Sigmoid colon (tissue), 7 donors: ENCODE results near the gene TANGO6. TPM values are rescaled to one million over a fixed set of nuclear protein-coding genes. Genes with fewer than 3 reads are reported as not detected.

Source experiments
- DNase-seq: peaks from one replicate; pipeline ENCODE4 v3.0.0-alpha.2; 2019
- H3K27ac ChIP-seq, 4 donors: fragments of 200-600 bp; sonication (generic); one replicate each; pipeline ENCODE4 v1.5.1; 2016 to 2019; ENCODE audit warnings: mild to moderate bottlenecking in 1 of 4
- H3K27me3 ChIP-seq, 3 donors: fragments of 200-600 bp; sonication (generic); one replicate each; pipeline ENCODE4 v1.5.1; 2019; ENCODE audit warnings: mild to moderate bottlenecking in 1 of 3
- H3K36me3 ChIP-seq, 4 donors: fragments of 200-600 bp; sonication (generic); one replicate each; pipeline ENCODE4 v1.5.1; 2016 to 2019
- H3K4me1 ChIP-seq, 4 donors: fragments of 200-600 bp; sonication (generic); one replicate each; pipeline ENCODE4 v1.5.1; 2017 to 2019
- H3K4me3 ChIP-seq, 4 donors: fragments of 200-600 bp; sonication (generic); one replicate each; pipeline ENCODE4 v1.5.1; 2017 to 2019; ENCODE audit warnings: mild to moderate bottlenecking in 2 of 4, moderate library complexity in 1 of 4
- H3K9me3 ChIP-seq, 4 donors: fragments of 200-600 bp in 3 of 4; sonication (generic) in 3 of 4; one replicate each; pipeline versions ENCODE4 v1.5.1 to v1.6.1; 2013 to 2019
- CTCF ChIP-seq, 4 experiments: fragments of 450-650 bp in 3 of 4; fragments of 200-600 bp in 1 of 4; IDR thresholded peaks; one replicate each; pipeline ENCODE4 v1.5.1; 2016 to 2019; ENCODE audit warnings: antibody characterized with exemption in 4 of 4, mild to moderate bottlenecking in 3 of 4, moderate library complexity in 2 of 4
- EP300 ChIP-seq, 4 donors: sonication (generic); formaldehyde crosslinking; IDR thresholded peaks; one replicate each; pipeline ENCODE4 v1.6.1; 2017; ENCODE audit warnings: antibody characterized with exemption in 4 of 4
- POLR2A ChIP-seq, 2 donors: fragments of 450-650 bp; IDR thresholded peaks; one replicate each; pipeline ENCODE4 v1.6.1; 2016; ENCODE audit warnings: antibody characterized with exemption in 2 of 2, mild to moderate bottlenecking in 2 of 2, moderate library complexity in 2 of 2
- POLR2AphosphoS5 ChIP-seq, 4 donors: sonication (generic); formaldehyde crosslinking; IDR thresholded peaks; one replicate each; pipeline ENCODE4 v1.6.1; 2017; ENCODE audit warnings: antibody characterized with exemption in 4 of 4
- WGBS, 2 donors: extraction: QIAGEN DNeasy Blood & Tissue Kit; methylation state at CpG; one replicate each; pipeline ENCODE4 v1.1.7; 2013; 5-methylcytosine and 5-hydroxymethylcytosine counted together
- intact Hi-C: fragments of 100-400 bp; cut with DNase I; formaldehyde crosslinking; loops from one replicate; pipeline ENCODE4 v1.15.1; 2023
- polyA plus RNA-seq, 3 donors: library from polyadenylated mRNA; stranded (reverse); fragments of 200-250 nt; gene quantifications; one replicate each; pipeline ENCODE4 v1.2.3, GENCODE V29; 2013
- total RNA-seq, 4 donors: library from RNA; depleted of rRNA; stranded (reverse); fragments of >200 nt; gene quantifications; one replicate each; pipeline ENCODE4 v1.1.0, GENCODE V29; 2016
- donor health status: healthy with polysubstance abuse.
- donor health status: Bipolar disorder and iron deficiency.
- donor health status: healthy.

TANGO6 gene
- total and polyA plus RNA-seq, 7 donors = 0.92 to 23.5 (median 16.0) TPM

GRCh38 chr16:68961778-68962402 is 118.6 kb downstream of the TANGO6 start:
- TF ChIP-seq CTCF (IDR thresholded peaks at IDR 0.05) (no peak), POLR2A (IDR thresholded peaks at IDR 0.05) (no peak), EP300 (IDR thresholded peaks at IDR 0.05) (no peak), POLR2AphosphoS5 (IDR thresholded peaks at IDR 0.05) (no peak)
- no peak overlapping the region for H3K27ac ChIP-seq
- no peaks in the 10 kb centered on the region for H3K4me1 ChIP-seq
- no peak overlapping the region for H3K4me3 ChIP-seq
- 85 to 93% methylated on average over 4 of the region's 4 CpGs for WGBS, 2 donors
- no peaks in the 10 kb centered on the region for H3K27me3 ChIP-seq
- no peak for DNase-seq
- intact Hi-C loops = no loop called here
- no peaks in the 10 kb centered on the region for H3K36me3 ChIP-seq
- no peaks in the 10 kb centered on the region for H3K9me3 ChIP-seq

- no peaks in the 10 kb centered on the region for H3K27me3 ChIP-seq
- peaks cover 0 to 9% (median 3%) of the 10 kb centered on the region in 4 donors for H3K36me3 ChIP-seq
- H3K4me3 ChIP-seq = no peak overlapping the region
- WGBS, 2 donors = 72 to 85% methylated on average over 2 of the region's 2 CpGs
- intact Hi-C loops = no loop called here
- no peak overlapping the region for H3K27ac ChIP-seq
- TF ChIP-seq POLR2A (IDR thresholded peaks at IDR 0.05) (no peak), CTCF (IDR thresholded peaks at IDR 0.05) (no peak), EP300 (IDR thresholded peaks at IDR 0.05) (no peak), POLR2AphosphoS5 (IDR thresholded peaks at IDR 0.05) (no peak)
- no peaks in the 10 kb centered on the region for H3K4me1 ChIP-seq
- no peak for DNase-seq
- H3K9me3 ChIP-seq = no peaks in the 10 kb centered on the region
These were observed 126.0 kb downstream of the TANGO6 start for GRCh38 chr16:68969338-68969737.

GRCh38 chr16:68972013-68972412 is 128.7 kb downstream of the TANGO6 start:
- DNase-seq = no peak
- no peak overlapping the region for H3K4me3 ChIP-seq
- 85 to 86% methylated on average over 4 of the region's 4 CpGs for whole genome bisulfite sequencing, 2 donors
- intact Hi-C loops = no loop called here
- no peaks in the 10 kb centered on the region for H3K4me1 ChIP-seq
- TF ChIP-seq POLR2AphosphoS5 (IDR thresholded peaks at IDR 0.05) (no peak), POLR2A (IDR thresholded peaks at IDR 0.05) (no peak), EP300 (IDR thresholded peaks at IDR 0.05) (no peak)
- no peak overlapping the region for H3K27ac ChIP-seq
- H3K36me3 ChIP-seq = peaks cover 3 to 29% (median 8%) of the 10 kb centered on the region in 4 donors
- H3K9me3 ChIP-seq = no peaks in the 10 kb centered on the region
- no peaks in the 10 kb centered on the region for H3K27me3 ChIP-seq

- DNase-seq = no peak
- TF ChIP-seq POLR2A (IDR thresholded peaks at IDR 0.05) (no peak), POLR2AphosphoS5 (IDR thresholded peaks at IDR 0.05) (no peak), EP300 (IDR thresholded peaks at IDR 0.05) (no peak), CTCF (IDR thresholded peaks at IDR 0.05) (no peak)
- no peaks in the 10 kb centered on the region for H3K4me1 ChIP-seq
- WGBS, 2 donors = 35 to 64% methylated on average over 4 of the region's 4 CpGs
- H3K4me3 ChIP-seq = no peak overlapping the region
- H3K27me3 ChIP-seq = no peaks in the 10 kb centered on the region
- H3K27ac ChIP-seq = no peak overlapping the region
- intact Hi-C loops = no loop called here
- no peaks in the 10 kb centered on the region for H3K9me3 ChIP-seq
- peaks cover 3 to 29% (median 8%) of the 10 kb centered on the region in 4 donors for H3K36me3 ChIP-seq
These were observed 129.4 kb downstream of the TANGO6 start for GRCh38 chr16:68972720-68973119.

GRCh38 chr16:68973611-68974120 is 130.3 kb downstream of the TANGO6 start:
- Histone ChIP-seq H3K27me3 (no peaks in the 10 kb centered on the region), H3K27ac (no peak overlapping the region), H3K36me3 (peaks cover 3 to 29% (median 8%) of the 10 kb centered on the region in 4 donors), H3K4me3 (no peak overlapping the region), H3K4me1 (peaks cover 0 to 5% (median 2%) of the 10 kb centered on the region in 4 donors), H3K9me3 (no peaks in the 10 kb centered on the region)
- no peak for DNase-seq
- 82 to 85% methylated on average over 7 of the region's 7 CpGs for WGBS, 2 donors
- intact Hi-C loops = no loop called here
- TF ChIP-seq POLR2A (IDR thresholded peaks at IDR 0.05) = no peak
- TF ChIP-seq EP300 (IDR thresholded peaks at IDR 0.05) = no peak
- TF ChIP-seq POLR2AphosphoS5 (IDR thresholded peaks at IDR 0.05) = no peak
- TF ChIP-seq CTCF (IDR thresholded peaks at IDR 0.05) = no peak
